LNCaP clone FGC (cell line): Measurements from ENCODE around the gene PDE3B.

Experiments used
- DNase-seq: peaks from one replicate; pipeline ENCODE4 v3.0.0-alpha.2; 2011; ENCODE audit warnings: low read depth
- H3K4me3 ChIP-seq: 2 replicates; pipeline ENCODE4 v1.5.1; 2011; ENCODE audit warnings: mild to moderate bottlenecking, low read depth, low read length, control low read depth
- CTCF ChIP-seq: IDR thresholded peaks from 2 replicates; pipeline ENCODE4 v1.5.1; 2012; ENCODE audit warnings: mild to moderate bottlenecking; ENCODE audit not compliant: control insufficient read depth, insufficient read depth; ENCODE audit errors: extremely low read depth

The PDE3B gene

GRCh38 chr11:14906578-14906977 lies 263.0 kb downstream of the PDE3B start:
- H3K4me3 ChIP-seq: no peak overlapping the region
- DNase-seq: no peak

GRCh38 chr11:14906993-14907392 lies 263.4 kb downstream of the PDE3B start:
- no peak for DNase-seq
- no peak for TF ChIP-seq CTCF
- H3K4me3 ChIP-seq: no peak overlapping the region

More at GRCh38 chr11:14906578-14906977, 263.0 kb downstream of the PDE3B start:
- no peak for TF ChIP-seq CTCF

GRCh38 chr11:14907411-14908213 lies 264.0 kb downstream of the PDE3B start:
- H3K4me3 ChIP-seq: no peak overlapping the region
- peak; percentile 32 for DNase-seq
- peak; percentile 94 for TF ChIP-seq CTCF

- DNase-seq: peak; percentile 11
- peak; percentile 84 for TF ChIP-seq CTCF
These were observed 264.7 kb downstream of the PDE3B start for GRCh38 chr11:14908214-14908880.

GRCh38 chr11:14914536-14914935 lies 270.9 kb downstream of the PDE3B start:
- no peak for DNase-seq
- no peak for TF ChIP-seq CTCF
- H3K4me3 ChIP-seq: no peak overlapping the region

More at GRCh38 chr11:14908214-14908880, 264.7 kb downstream of the PDE3B start:
- H3K4me3 ChIP-seq: no peak overlapping the region

GRCh38 chr11:14916403-14916802 lies 272.8 kb downstream of the PDE3B start:
- no peak for DNase-seq
- no peak overlapping the region for H3K4me3 ChIP-seq
- no peak for TF ChIP-seq CTCF
